HepG2 (cell line): ENCODE measurements around the gene DUXA. TPM values are rescaled to one million over a fixed set of nuclear protein-coding genes. Genes with fewer than 3 reads are reported as not detected.

Source experiments
- ARID2 ChIP-seq: sonication (generic); formaldehyde crosslinking; IDR thresholded peaks from 2 replicates; pipeline ENCODE4 v1.8.1; 2022; ENCODE audit warnings: mild to moderate bottlenecking, missing genetic modification reagents, borderline replicate concordance
- CERS6 ChIP-seq: sonication (generic); formaldehyde crosslinking; IDR thresholded peaks from 2 replicates; pipeline ENCODE4 v1.5.0; 2020; ENCODE audit warnings: missing genetic modification reagents
- CREM ChIP-seq, 2 experiments: sonication (generic) in 1 of 2; formaldehyde crosslinking in 1 of 2; IDR thresholded peaks; 2 replicates each; pipeline versions ENCODE4 v1.4.0 to v1.6.1; 2016 to 2020; ENCODE audit warnings: antibody characterized with exemption in 1 of 2, mild to moderate bottlenecking in 1 of 2, missing genetic modification reagents in 1 of 2
- DZIP1 ChIP-seq: sonication (generic); formaldehyde crosslinking; IDR thresholded peaks from 2 replicates; pipeline ENCODE4 v1.5.0; 2020; ENCODE audit warnings: mild to moderate bottlenecking, missing genetic modification reagents
- HNF4G ChIP-seq, 2 experiments: sonication (generic) in 1 of 2; formaldehyde crosslinking in 1 of 2; IDR thresholded peaks; 2 replicates each; pipeline versions ENCODE4 v1.4.0 to v1.6.1; 2011 to 2020; ENCODE audit warnings: borderline replicate concordance in 2 of 2, low read depth in 2 of 2, mild to moderate bottlenecking in 2 of 2, low read length in 1 of 2, missing genetic modification reagents in 1 of 2, moderate library complexity in 1 of 2
- HOMEZ ChIP-seq: IDR thresholded peaks from 2 replicates; pipeline ENCODE4 v1.6.1; 2016; ENCODE audit warnings: low read depth
- JARID2 ChIP-seq: sonication (generic); formaldehyde crosslinking; IDR thresholded peaks from 2 replicates; pipeline ENCODE4 v1.8.1; 2023; ENCODE audit warnings: missing genetic modification reagents, inconsistent platforms; ENCODE audit not compliant: insufficient replicate concordance
- KDM2A ChIP-seq: sonication (generic); formaldehyde crosslinking; IDR thresholded peaks from 2 replicates; pipeline ENCODE4 v1.4.0; 2020; ENCODE audit warnings: low read depth, missing genetic modification reagents, borderline replicate concordance
- KDM4B ChIP-seq: sonication (generic); formaldehyde crosslinking; IDR thresholded peaks from 2 replicates; pipeline ENCODE4 v1.4.0; 2020; ENCODE audit warnings: missing genetic modification reagents
- SIN3B ChIP-seq: fragments of 150-350 bp; IDR thresholded peaks from 2 replicates; pipeline ENCODE4 v1.6.1; 2014; ENCODE audit warnings: low read length
- THYN1 ChIP-seq: sonication (generic); formaldehyde crosslinking; IDR thresholded peaks from 2 replicates; pipeline ENCODE4 v1.8.1; 2023; ENCODE audit warnings: low read depth, mild to moderate bottlenecking, moderate library complexity, missing genetic modification reagents, borderline replicate concordance
- YEATS4 ChIP-seq: sonication (generic); formaldehyde crosslinking; IDR thresholded peaks from 2 replicates; pipeline ENCODE4 v1.4.0; 2020; ENCODE audit warnings: missing genetic modification reagents, borderline replicate concordance
- ZBTB44 ChIP-seq: sonication (generic); formaldehyde crosslinking; IDR thresholded peaks from 2 replicates; pipeline ENCODE4 v1.4.0; 2020; ENCODE audit warnings: missing genetic modification reagents
- ZMYM2 ChIP-seq: sonication (generic); formaldehyde crosslinking; IDR thresholded peaks from 2 replicates; pipeline ENCODE4 v1.8.0; 2022; ENCODE audit warnings: mild to moderate bottlenecking, missing genetic modification reagents
- ZNF512 ChIP-seq: sonication (generic); formaldehyde crosslinking; IDR thresholded peaks from 2 replicates; pipeline ENCODE4 v1.4.0; 2020; ENCODE audit warnings: mild to moderate bottlenecking, missing genetic modification reagents
- ZNF772 ChIP-seq: sonication (generic); formaldehyde crosslinking; IDR thresholded peaks from 2 replicates; pipeline ENCODE4 v1.5.0; 2020; ENCODE audit warnings: mild to moderate bottlenecking, missing genetic modification reagents
- polyA plus RNA-seq, 8 experiments: library from polyadenylated mRNA; depleted of rRNA in 3 of 8; stranded (reverse) in 7 of 8; unstranded in 1 of 8; fragments of >200 nt; fragmentation: Illumina TruSeq in 4 of 8; extraction: Trizol in 4 of 8; gene quantifications; 2 replicates each; pipeline versions ENCODE4 v1.2.1 to v1.2.3, GENCODE V29; 2011 to 2016; ENCODE audit warnings: low read depth in 4 of 8, missing spikeins in 1 of 8, mixed read lengths in 1 of 8; ENCODE audit not compliant: insufficient read depth in 1 of 8
- total RNA-seq, 5 experiments: library from RNA; depleted of rRNA; stranded (reverse); fragments of >200 nt; fragmentation: Illumina TruSeq; extraction: Trizol; gene quantifications; 2 replicates each; pipeline ENCODE4 v1.2.3, GENCODE V29; 2016; ENCODE audit warnings: low read depth in 1 of 5

Gene DUXA
- total and polyA plus RNA-seq, 2 of the 13 experiments (the other 11 are each of a cell fraction or from before 2014, with no cell fraction given) = not detected

- TF ChIP-seq ZBTB44 (CRISPR knock-in tag) (no peak), ZMYM2 (CRISPR knock-in tag) (peak; percentile 81), SIN3B (no peak), YEATS4 (CRISPR knock-in tag) (peak; percentile 84), THYN1 (CRISPR knock-in tag) (no peak), ZNF512 (CRISPR knock-in tag) (no peak), HNF4G (IDR thresholded peaks at IDR 0.05; ENCODE audit: borderline replicate concordance, low read depth, low read length) (0 out of 2 replicates have a peak, but pooled peaks have one; percentile 30), HNF4G (CRISPR knock-in tag; IDR thresholded peaks at IDR 0.05; ENCODE audit: borderline replicate concordance, low read depth) (0 out of 2 replicates have a peak, but pooled peaks have one; percentile 23), KDM2A (CRISPR knock-in tag) (peak; percentile 88), HOMEZ (CRISPR knock-in tag) (no peak), CERS6 (CRISPR knock-in tag) (0 out of 2 replicates have a peak, but pooled peaks have one; percentile 34), ZNF772 (no peak), ARID2 (CRISPR knock-in tag) (no peak), KDM4B (CRISPR knock-in tag) (no peak), CREM (IDR thresholded peaks at IDR 0.05) (peak; percentile 35; the same call in 1 of the 2 replicates), CREM (CRISPR knock-in tag; IDR thresholded peaks at IDR 0.05) (no peak), JARID2 (no peak), DZIP1 (CRISPR knock-in tag) (no peak)
Observed at GRCh38 chr19:57191141-57192076, 24.1 kb upstream of the DUXA start, which contains the start of gene ZNF264 (continued).
